C4-2B (cell line): ENCODE results near the gene ARPC3.
A peak's percentile ranks its signal among the peaks of the same experiment; 100 is the strongest.
"Not testable (repeated sequence)": the region's sequence is repeated elsewhere in the genome, so short reads cannot be mapped to it uniquely, and the experiment has no call there.

Experiments
- H3K27ac ChIP-seq: fragments of 450-650 bp; 2 replicates; pipeline ENCODE4 v1.5.1; 2017
- CTCF ChIP-seq: fragments of 450-650 bp; conservative IDR thresholded peaks from 2 replicates; pipeline ENCODE4 v1.5.1; 2017; ENCODE audit warnings: mild to moderate bottlenecking
- ZFX ChIP-seq: fragments of 450-650 bp; IDR thresholded peaks from 2 replicates; pipeline ENCODE4 v1.6.1; 2017

Gene ARPC3

DNA sequence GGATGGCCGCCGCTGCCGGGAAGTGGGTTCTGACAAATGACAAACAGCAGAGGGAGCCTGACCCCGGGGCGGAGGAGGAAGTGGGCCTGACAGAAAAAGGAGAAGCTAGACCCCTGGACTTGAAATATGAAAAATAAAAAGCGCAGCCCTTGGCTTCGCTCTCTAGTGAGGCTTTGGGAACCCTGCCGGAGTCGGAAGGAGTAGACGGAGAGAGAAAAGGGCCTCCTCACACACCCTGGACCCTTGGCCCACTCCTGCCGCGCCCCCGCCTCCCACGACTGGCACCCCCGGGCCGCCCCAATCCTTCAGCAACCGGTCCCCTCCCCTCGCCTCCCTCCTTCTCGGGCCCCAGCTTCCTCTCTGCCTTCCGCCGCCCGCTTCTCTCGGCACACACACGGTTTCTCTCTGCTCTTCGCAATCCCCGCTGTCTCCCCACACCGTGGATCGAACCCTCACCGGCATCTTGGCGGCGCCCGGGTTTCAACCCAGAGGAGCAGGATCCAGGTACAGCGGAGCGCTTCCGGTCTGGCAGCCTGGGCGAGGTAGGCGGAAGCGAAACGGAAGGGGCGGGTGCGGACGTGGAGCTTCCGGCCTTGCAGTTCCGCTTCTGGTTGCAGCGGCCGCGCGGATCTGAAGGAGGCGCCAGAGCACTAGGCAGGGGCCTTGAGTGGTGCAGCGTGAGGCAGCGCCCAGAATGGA, at the start of gene ARPC3:
ARPC3 (minus strand) TSS at position 539 of the 699 bp plus-strand sequence; CDS start at position 462, 77 bp downstream.
- peak within 1 kb of the TSS; percentile 83 for H3K27ac ChIP-seq
- TF ChIP-seq CTCF (peak; percentile 88), ZFX (peak; percentile 47; the same call in 1 of the 2 replicates)

DNA sequence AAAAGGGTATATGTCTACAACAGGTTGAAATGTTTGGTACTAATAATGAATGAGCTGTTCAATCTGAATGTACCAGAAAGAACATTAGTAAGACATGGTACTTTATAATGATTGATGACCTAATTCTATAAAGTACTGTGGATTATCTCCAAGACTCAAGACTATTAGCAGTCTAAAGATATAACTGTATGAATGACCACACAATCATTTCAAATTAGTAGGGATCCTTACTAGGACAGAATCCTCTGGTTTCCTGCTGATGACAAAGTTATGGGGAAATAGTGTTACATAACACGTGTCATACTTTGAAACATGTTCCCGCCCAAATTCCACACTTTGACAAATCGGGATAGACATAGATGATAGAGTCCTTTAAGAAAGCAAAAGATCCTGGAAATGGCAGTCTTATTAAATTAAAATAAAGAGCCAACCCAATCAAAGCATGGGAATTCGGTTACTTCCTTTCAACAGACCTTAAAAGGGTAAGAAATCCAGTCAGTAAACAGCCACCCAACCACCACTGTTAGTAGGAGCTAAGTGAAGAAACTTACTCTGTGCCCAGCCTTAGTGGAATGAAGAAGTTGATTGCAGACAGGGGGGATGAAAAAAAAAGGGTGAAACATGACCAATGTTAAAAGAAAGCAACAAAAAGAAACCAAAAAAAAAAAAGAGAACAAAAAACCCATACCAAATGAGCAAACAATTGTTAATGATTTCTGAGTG, 49.0 kb upstream of the ARPC3 start:
- TF ChIP-seq ZFX (no peak), CTCF (no peak)
- H3K27ac ChIP-seq, result no peak overlapping the region

DNA sequence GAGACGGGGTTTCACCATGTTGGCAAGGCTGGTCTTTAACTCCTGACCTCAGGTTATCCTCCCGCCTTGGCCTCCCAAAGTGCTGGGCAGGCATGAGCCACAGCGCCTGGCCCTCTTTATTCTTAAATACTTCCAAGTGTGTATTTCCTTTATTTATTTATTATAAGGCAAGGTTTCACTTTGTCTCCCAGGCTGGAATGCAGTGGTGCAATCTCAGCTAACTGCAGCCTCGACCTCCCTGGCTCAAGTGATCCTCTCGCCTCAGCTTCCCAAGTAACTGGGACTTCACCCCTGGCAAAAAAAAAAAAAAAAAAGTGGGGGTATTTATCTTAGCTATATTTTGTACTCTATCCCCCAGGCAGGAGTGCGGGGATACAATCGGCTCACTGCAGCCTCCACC, 25.3 kb upstream of the ARPC3 start:
- no peak overlapping the region for H3K27ac ChIP-seq
- TF ChIP-seq CTCF, result no peak
- no peak for TF ChIP-seq ZFX

- H3K27ac ChIP-seq, result peak within 1 kb of the TSS; percentile 90
- TF ChIP-seq ZFX (no peak), CTCF (no peak)
Measured at GRCh38 chr12:110468214-110469048, 18.3 kb upstream of the ARPC3 start, which contains the start of the genes FAM216A and GPN3. Gene FAM216A (plus strand): TSS chr12:110468845. CDS start chr12:110468876, 31 bp downstream. Gene GPN3 (minus strand): TSS chr12:110468257. CDS start chr12:110468203, 54 bp downstream.

GRCh38 chr12:110467847-110468213, 17.7 kb upstream of the ARPC3 start:
- TF ChIP-seq ZFX (no peak), CTCF (no peak)
- peak overlapping the region; percentile 90 for H3K27ac ChIP-seq

DNA sequence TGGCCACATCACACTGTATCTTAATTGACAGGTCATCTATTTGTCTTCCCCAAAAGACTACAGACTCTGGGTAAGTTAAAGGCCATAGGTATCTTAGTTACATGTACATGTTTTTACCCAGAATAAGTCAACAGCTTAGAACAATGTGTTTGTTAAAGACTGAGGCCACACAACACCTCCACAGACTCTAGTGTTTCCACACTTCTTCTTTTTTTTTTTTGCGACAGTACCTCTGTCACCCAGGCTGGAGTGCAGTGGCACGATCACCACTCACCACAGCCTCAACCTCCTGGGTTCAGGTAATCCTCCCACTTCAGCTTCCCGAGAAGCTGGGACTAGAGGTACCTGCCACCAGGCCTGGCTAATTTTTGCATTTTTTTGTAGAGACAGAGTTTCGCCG, 16.7 kb upstream of the ARPC3 start:
- TF ChIP-seq CTCF, result no peak
- no peak for TF ChIP-seq ZFX
- peak overlapping the region; percentile 16; the same call in 1 of the 2 replicates for H3K27ac ChIP-seq

GRCh38 chr12:110465765-110466164, 15.6 kb upstream of the ARPC3 start:
- H3K27ac ChIP-seq, result not testable (repeated sequence)
